ENCODE data around the gene POLG2. TPM values are rescaled to one million over a fixed set of nuclear protein-coding genes. Genes with fewer than 3 reads are reported as not detected.

Gene POLG2
- total RNA-seq, 4 donors from 2014 or later: 3.9 to 12.0 (median 8.2) TPM

DNA sequence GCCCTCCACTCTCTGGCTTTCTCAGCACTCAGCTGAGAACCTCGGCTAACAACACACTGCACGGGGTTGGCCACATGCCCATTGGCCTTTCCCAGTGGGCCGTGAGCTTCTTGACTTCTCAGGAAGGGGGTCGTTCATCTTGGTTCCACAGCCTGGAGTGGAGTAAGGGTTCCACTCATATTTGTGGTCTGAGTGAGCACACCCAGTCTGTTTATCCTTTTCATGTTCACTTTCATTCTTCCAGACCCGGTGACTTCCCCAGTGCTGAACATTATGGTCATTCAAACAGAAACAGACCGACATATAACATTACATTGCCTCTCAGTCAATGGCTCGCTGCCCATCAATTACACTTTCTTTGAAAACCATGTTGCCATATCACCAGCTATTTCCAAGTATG is 39.7 kb downstream of the POLG2 start:
- 63 to 82% methylated on average over 7 of the region's 7 CpGs for WGBS, 2 donors
- no peak overlapping the region for H3K4me3 ChIP-seq
- H3K27ac ChIP-seq: no peak overlapping the region
- H3K4me1 ChIP-seq: no peaks in the 10 kb centered on the region
- no peaks in the 10 kb centered on the region for H3K9me3 ChIP-seq
- no peaks in the 10 kb centered on the region for H3K36me3 ChIP-seq
- no peak for DNase-seq
- intact Hi-C loops (cut with DNase I): no loop called here
- TF ChIP-seq POLR2A (IDR thresholded peaks at IDR 0.05): no peak
- TF ChIP-seq, protein P1, sequence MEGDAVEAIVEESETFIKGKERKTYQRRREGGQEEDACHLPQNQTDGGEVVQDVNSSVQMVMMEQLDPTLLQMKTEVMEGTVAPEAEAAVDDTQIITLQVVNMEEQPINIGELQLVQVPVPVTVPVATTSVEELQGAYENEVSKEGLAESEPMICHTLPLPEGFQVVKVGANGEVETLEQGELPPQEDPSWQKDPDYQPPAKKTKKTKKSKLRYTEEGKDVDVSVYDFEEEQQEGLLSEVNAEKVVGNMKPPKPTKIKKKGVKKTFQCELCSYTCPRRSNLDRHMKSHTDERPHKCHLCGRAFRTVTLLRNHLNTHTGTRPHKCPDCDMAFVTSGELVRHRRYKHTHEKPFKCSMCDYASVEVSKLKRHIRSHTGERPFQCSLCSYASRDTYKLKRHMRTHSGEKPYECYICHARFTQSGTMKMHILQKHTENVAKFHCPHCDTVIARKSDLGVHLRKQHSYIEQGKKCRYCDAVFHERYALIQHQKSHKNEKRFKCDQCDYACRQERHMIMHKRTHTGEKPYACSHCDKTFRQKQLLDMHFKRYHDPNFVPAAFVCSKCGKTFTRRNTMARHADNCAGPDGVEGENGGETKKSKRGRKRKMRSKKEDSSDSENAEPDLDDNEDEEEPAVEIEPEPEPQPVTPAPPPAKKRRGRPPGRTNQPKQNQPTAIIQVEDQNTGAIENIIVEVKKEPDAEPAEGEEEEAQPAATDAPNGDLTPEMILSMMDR (IDR thresholded peaks at IDR 0.05): no peak
- no peaks in the 10 kb centered on the region for H3K27me3 ChIP-seq

DNA sequence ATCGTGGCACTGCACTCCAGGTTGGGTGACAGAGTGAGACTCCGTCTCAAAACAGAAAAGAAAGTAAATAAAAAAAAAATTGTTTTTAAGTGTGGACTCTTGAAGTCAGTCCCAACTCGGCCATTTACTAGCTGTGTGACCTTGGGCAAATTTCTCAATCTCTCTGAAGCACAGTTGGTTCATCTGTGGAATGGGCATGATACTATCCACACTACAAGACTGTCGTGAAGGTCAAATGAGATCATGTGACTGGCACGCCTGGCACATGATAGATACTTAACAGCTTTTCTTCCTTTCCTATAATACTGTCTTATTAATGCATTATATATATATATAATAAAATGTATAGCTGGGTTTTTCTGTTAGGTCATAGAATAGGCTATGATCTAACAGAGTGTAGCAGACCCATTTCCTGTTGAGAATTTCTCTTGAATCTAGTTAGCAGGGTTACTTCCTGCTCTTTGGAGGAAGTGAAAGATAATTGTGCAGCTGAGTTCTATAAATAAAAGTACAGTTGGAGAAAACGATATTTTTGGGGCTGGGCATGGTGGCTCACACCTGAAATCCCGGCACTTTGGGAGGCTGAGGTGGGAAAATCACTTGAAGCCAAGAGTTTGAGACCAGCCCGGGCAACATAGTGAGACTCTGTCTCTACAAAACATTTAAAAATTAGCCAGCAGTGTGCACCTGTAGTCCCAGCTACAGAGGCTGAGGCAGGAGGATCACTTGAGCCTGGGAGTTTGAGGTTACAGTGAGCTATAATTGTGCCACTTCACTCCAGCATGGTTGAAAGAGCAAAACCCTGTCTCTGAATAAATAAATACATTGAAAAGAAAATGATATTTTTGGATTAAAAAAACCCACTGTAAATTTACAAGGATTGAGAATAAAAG is 40.6 kb downstream of the POLG2 start:
- no peak overlapping the region for H3K27ac ChIP-seq
- no peaks in the 10 kb centered on the region for H3K36me3 ChIP-seq
- no peak overlapping the region for H3K4me3 ChIP-seq
- 61 to 71% methylated on average over 8 of the region's 8 CpGs for WGBS, 2 donors
- H3K4me1 ChIP-seq: no peaks in the 10 kb centered on the region
- H3K27me3 ChIP-seq: no peaks in the 10 kb centered on the region
- H3K9me3 ChIP-seq: no peaks in the 10 kb centered on the region
- TF ChIP-seq POLR2A (IDR thresholded peaks at IDR 0.05): no peak
- TF ChIP-seq, protein P1 (IDR thresholded peaks at IDR 0.05): no peak
- DNase-seq: no peak
- intact Hi-C loops (cut with DNase I): no loop called here

DNA sequence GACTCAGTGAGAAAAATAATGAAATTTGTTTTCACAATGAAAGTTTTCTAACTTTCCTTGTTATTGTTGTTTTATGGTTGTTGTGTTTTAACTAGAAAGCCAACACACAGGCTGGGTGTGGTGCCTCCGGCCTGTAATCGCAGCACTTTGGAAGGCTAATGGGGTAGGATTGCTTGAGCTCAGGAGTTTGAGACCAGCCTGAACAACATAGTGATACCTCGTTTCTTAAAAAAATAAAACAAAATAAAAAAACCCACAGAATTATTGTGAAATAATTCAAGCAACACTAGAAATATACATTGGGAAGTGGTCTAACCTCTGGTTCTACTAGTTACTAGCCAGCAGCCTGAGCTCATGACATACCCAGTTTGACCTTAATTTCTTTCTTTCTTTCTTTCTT is 47.3 kb downstream of the POLG2 start:
- intact Hi-C loops (cut with DNase I): no loop called here
- Histone ChIP-seq H3K27ac (peak overlapping the region in 3 of 4 donors; percentile 45 to 83 (median 69)), H3K27me3 (no peaks in the 10 kb centered on the region), H3K36me3 (no peaks in the 10 kb centered on the region), H3K4me3 (peak overlapping the region in 1 of 4 donors; percentile 48), H3K4me1 (peaks cover 7 to 24% (median 14%) of the 10 kb centered on the region in 3 donors), H3K9me3 (no peaks in the 10 kb centered on the region)
- no peak for DNase-seq
- WGBS, 2 donors: 47 to 63% methylated on average over 3 of the region's 3 CpGs
- TF ChIP-seq, protein P1 (IDR thresholded peaks at IDR 0.05): no peak
- TF ChIP-seq POLR2A (IDR thresholded peaks at IDR 0.05): no peak

DNA sequence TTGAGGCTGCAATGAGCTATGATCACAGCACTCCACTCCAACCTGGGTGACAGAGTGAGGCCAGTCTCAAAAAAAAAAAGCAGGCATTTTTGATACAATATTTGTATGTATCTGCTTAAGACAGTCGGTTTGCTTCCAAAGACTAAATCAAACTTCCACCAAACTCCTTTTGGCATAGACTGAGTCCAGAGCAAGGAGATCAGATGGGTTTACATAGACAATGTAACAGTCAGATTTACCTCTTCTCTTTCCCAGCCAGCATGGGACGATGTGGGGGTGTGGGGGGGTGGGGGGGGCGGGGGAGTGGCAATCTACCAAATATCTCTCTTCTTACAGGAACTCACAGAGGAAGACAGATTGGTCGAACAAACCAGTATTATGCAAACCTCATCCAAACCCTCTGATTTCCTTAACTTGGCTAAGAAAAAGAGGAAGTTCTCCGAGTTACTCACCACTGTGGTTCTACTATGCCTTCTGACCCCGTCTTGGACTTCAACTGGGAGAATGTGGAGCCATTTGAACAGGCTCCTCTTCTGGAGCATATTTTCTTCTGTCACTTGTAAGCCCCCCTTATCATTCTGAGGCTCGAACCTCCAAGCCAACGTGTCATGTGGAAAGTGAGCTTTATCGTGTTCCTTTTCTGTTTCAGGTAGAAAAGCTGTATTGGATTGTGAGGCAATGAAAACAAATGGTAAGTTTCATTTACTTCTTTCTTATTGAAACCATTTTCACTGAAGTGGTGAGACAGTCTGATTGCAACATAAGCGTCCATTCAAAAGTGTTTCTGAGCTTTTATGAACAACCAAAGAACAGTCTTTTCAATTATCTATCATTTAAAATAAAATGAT is 48.0 kb downstream of the POLG2 start, which contains the start of gene MILR1:
Gene MILR1 (plus strand): TSS at position 451 of the 848 bp plus-strand sequence. CDS start 54 bp downstream, at position 505.
- H3K27me3 ChIP-seq: no peaks in the 10 kb centered on the region
- H3K36me3 ChIP-seq: no peaks in the 10 kb centered on the region
- intact Hi-C loops (cut with DNase I): no loop called here
- peak within 1 kb of the TSS in 3 of 4 donors; percentile 45 to 83 (median 69) for H3K27ac ChIP-seq
- 31 to 35% methylated on average over 9 of the region's 10 CpGs for WGBS, 2 donors
- no peak for DNase-seq
- peaks cover 7 to 24% (median 14%) of the 10 kb centered on the region in 3 donors for H3K4me1 ChIP-seq
- peak in 1 of 4 donors; percentile 36 for TF ChIP-seq POLR2A (IDR thresholded peaks at IDR 0.05)
- TF ChIP-seq, protein P1 (IDR thresholded peaks at IDR 0.05): no peak
- H3K9me3 ChIP-seq: no peaks in the 10 kb centered on the region
- peak within 1 kb of the TSS in 1 of 4 donors; percentile 48 for H3K4me3 ChIP-seq
